ENCODE measurements around the gene PFAS. TPM values are rescaled to one million over a fixed set of nuclear protein-coding genes. Genes with fewer than 3 reads are reported as not detected.
A peak's percentile ranks its signal among the peaks of the same experiment; 100 is the strongest.

PFAS gene
- total RNA-seq, 1 experiment from 2014 or later: 228 TPM

DNA sequence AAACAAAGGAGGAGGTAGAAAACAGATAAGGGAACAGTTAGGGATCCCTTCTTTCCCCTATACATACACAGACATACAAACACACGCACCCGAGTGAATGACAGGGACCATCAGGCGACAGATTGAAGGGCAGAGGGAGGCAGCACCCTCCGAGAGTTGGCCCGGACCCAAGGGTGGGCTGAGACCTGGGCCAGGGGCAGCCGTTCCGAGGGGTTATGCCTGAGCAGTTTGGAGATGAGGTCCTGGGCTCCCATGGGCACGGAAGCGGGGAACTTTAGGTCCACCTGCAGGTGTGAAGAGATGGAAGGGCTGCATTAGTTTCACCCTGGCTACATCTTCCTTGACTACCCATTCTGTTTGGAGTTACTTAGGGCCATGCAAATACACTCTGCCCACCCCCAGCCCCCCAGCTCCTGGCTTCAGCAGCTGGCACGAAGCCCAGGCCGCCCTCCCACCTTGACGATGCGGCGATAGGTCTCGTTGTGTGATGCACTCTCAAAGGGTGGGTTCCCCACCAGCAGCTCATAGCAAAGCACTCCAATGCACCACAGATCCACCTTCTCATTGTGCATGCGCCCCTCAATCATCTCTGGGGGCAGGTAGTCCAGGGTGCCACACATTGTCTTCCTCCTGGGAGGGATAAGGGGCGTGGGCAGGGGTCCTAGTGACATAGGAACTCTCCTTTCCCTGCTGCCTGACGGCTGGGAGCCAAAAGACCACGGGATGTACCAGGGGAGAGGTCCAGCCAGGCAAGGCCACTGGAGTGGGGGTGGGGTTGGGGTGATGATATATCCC lies 44.1 kb upstream of the PFAS start:
- no peak overlapping the region for H4K8ac ChIP-seq (replicated peaks; ENCODE audit: insufficient read length, low read depth, low read length)
- no peaks in the 10 kb centered on the region for H3K9me3 Mint-ChIP-seq
- no peak overlapping the region for H2BK120ac ChIP-seq (ENCODE audit: low read depth, low read length, poor library complexity, severe bottlenecking)
- H3K23ac ChIP-seq (ENCODE audit: insufficient read length, low read depth, low read length): no peak overlapping the region
- no peak overlapping the region for H2BK15ac ChIP-seq (ENCODE audit: low read depth, low read length)
- no peak overlapping the region for H3K4me3 Mint-ChIP-seq
- H3K4me1 ChIP-seq (ENCODE audit: insufficient read depth, low read length): no peaks in the 10 kb centered on the region
- H3K27ac ChIP-seq (ENCODE audit: insufficient read length, low read depth, low read length): no peak overlapping the region
- H3K9me3 ChIP-seq (ENCODE audit: control insufficient read depth, low read depth, low read length): no peaks in the 10 kb centered on the region
- H2BK20ac ChIP-seq (ENCODE audit: low read depth, low read length, poor library complexity, severe bottlenecking): no peak overlapping the region
- no peaks in the 10 kb centered on the region for H4K20me1 ChIP-seq (ENCODE audit: control insufficient read depth, insufficient read depth, insufficient read length)
- H3K23me2 ChIP-seq (ENCODE audit: insufficient read length, low read depth, low read length, poor library complexity, severe bottlenecking): peaks cover 3% of the 10 kb centered on the region
- no peak for DNase-seq
- peaks cover 3% of the 10 kb centered on the region for H3K79me1 ChIP-seq (ENCODE audit: insufficient read depth, low read depth, low read length, poor library complexity, severe bottlenecking)
- H2AFZ ChIP-seq (ENCODE audit: low read length): no peak overlapping the region
- H3K18ac ChIP-seq (ENCODE audit: insufficient read length, low read depth, low read length): no peak overlapping the region
- TF ChIP-seq, protein P1, sequence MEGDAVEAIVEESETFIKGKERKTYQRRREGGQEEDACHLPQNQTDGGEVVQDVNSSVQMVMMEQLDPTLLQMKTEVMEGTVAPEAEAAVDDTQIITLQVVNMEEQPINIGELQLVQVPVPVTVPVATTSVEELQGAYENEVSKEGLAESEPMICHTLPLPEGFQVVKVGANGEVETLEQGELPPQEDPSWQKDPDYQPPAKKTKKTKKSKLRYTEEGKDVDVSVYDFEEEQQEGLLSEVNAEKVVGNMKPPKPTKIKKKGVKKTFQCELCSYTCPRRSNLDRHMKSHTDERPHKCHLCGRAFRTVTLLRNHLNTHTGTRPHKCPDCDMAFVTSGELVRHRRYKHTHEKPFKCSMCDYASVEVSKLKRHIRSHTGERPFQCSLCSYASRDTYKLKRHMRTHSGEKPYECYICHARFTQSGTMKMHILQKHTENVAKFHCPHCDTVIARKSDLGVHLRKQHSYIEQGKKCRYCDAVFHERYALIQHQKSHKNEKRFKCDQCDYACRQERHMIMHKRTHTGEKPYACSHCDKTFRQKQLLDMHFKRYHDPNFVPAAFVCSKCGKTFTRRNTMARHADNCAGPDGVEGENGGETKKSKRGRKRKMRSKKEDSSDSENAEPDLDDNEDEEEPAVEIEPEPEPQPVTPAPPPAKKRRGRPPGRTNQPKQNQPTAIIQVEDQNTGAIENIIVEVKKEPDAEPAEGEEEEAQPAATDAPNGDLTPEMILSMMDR (conservative IDR thresholded peaks at IDR 0.05): no peak
- H3K27me3 ChIP-seq (ENCODE audit: insufficient read depth, low read length): no peaks in the 10 kb centered on the region
- H3K79me2 ChIP-seq (ENCODE audit: insufficient read depth, low read length): peaks cover 4% of the 10 kb centered on the region; the same call in 1 of the 2 replicates
- WGBS (ENCODE audit: extremely low coverage, insufficient read length, low lambda C conversion rate): no CpG with 5 or more reads among the region's 19 CpGs
- no peak overlapping the region for H3T11ph ChIP-seq (ENCODE audit: low read length)
- no peak overlapping the region for H3K9ac ChIP-seq (ENCODE audit: extremely low read depth, insufficient read length, low read length)
- no peak overlapping the region for H3K14ac ChIP-seq (ENCODE audit: insufficient read depth, low read length)
- H3K27ac Mint-ChIP-seq: peak overlapping the region in 1 of 3 experiments; percentile 53; a peak in 1 of 7 replicates
- no peak overlapping the region for H4K5ac ChIP-seq (ENCODE audit: insufficient read length, low read depth, low read length)
- H4K91ac ChIP-seq (ENCODE audit: insufficient read length, low read depth, low read length): no peak overlapping the region
- H3K56ac ChIP-seq (ENCODE audit: insufficient read length, low read depth, low read length): no peak overlapping the region
- no peak overlapping the region for H2BK12ac ChIP-seq (ENCODE audit: insufficient read length, low read depth, low read length)
- H2BK5ac ChIP-seq (ENCODE audit: insufficient read length, low read length): no peak overlapping the region
- H3K36me3 Mint-ChIP-seq (ENCODE audit: insufficient read depth in 1 of 3, low read depth in 3 of 3): peaks cover 51 to 54% (median 53%) of the 10 kb centered on the region in 3 experiments
- H3K27me3 Mint-ChIP-seq (ENCODE audit: low read depth): no peaks in the 10 kb centered on the region
- H2AK5ac ChIP-seq (ENCODE audit: insufficient read length, low read length): no peak overlapping the region
- no peak overlapping the region for H3K4me2 ChIP-seq (ENCODE audit: insufficient read depth, insufficient read length, low read length)
- H3K4me1 Mint-ChIP-seq: peaks cover 5 to 18% of the 10 kb centered on the region in 2 experiments
- no peak overlapping the region for H3K4ac ChIP-seq (ENCODE audit: low read depth, low read length)

Data from H9 (cell line).